Right cardiac atrium (tissue), 5 donors: ENCODE results near the gene CBLIF. TPM values are rescaled to one million over a fixed set of nuclear protein-coding genes. Genes with fewer than 3 reads are reported as not detected.
A peak's percentile ranks its signal among the peaks of the same experiment; 100 is the strongest.
"Not testable (repeated sequence)": the region's sequence is repeated elsewhere in the genome, so short reads cannot be mapped to it uniquely, and the experiment has no call there.

Source experiments
- ATAC-seq, 2 donors: fragments of 200-7000 bp; cut with Tn5 transposase; one replicate each; pipeline versions ENCODE4 v1.8.0 to v1.9.1; 2020; ENCODE audit warnings: moderate library complexity in 2 of 2, mild to moderate bottlenecking in 1 of 2
- DNase-seq, 3 donors: peaks; one replicate each; pipeline ENCODE4 v3.0.0-alpha.2; 2020
- H3K27ac ChIP-seq: one replicate; pipeline ENCODE4 v1.5.1; 2013; ENCODE audit warnings: mild to moderate bottlenecking, low read length, control low read depth, moderate library complexity
- H3K27me3 ChIP-seq: one replicate; pipeline ENCODE4 v1.6.1; 2013; ENCODE audit not compliant: control insufficient read depth, insufficient read depth
- H3K4me1 ChIP-seq: one replicate; pipeline ENCODE4 v1.6.1; 2013; ENCODE audit warnings: low read length; ENCODE audit not compliant: control insufficient read depth, insufficient read depth
- H3K4me3 ChIP-seq: one replicate; pipeline ENCODE4 v1.5.1; 2013; ENCODE audit warnings: low read length, control low read depth
- H3K9me3 ChIP-seq: one replicate; pipeline ENCODE4 v1.6.1; 2013; ENCODE audit warnings: low read length; ENCODE audit not compliant: control insufficient read depth
- WGBS: extraction: QIAGEN DNeasy Blood & Tissue Kit; methylation state at CpG from one replicate; pipeline ENCODE4 v1.1.7; 2013; 5-methylcytosine and 5-hydroxymethylcytosine counted together
- intact Hi-C, 4 donors: fragments of 100-400 bp; cut with DNase I; formaldehyde crosslinking; loops; one replicate each; pipeline versions ENCODE4 v1.11.0 to v1.14.0; 2022 to 2023
- long read RNA-seq, 4 donors: library from polyadenylated mRNA; unstranded; transcript quantifications; one replicate each; pipeline ENCODE4 v2.0.0, GENCODE V29; 2020 to 2021
- polyA plus RNA-seq: library from polyadenylated mRNA; stranded (reverse); fragments of 200-250 nt; gene quantifications from one replicate; pipeline ENCODE4 v1.2.3, GENCODE V29; 2013
- total RNA-seq, 4 donors: library from RNA; stranded (reverse); fragmentation: NEBNext Ultra II Directional; extraction: Animal tissue kit (Norgen Biotek cat#: 25700); gene quantifications; one replicate each; pipeline ENCODE4 v1.2.1, GENCODE V29; 2021
- donor health status: healthy with polysubstance abuse.
- donor health status: DM: no; HTN: yes; CAD: no.
- donor health status: DM: no; HTN: no; CAD: no.
- donor health status: DM: no; HTN: yes; CAD: no; lungs with severe emphysema.
- donor health status: DM: yes; HTN: yes; CAD: no.

CBLIF gene
- total RNA-seq, result not detected
- not detected for polyA plus RNA-seq
- long read RNA-seq, donor 1, result 0 reads
- long read RNA-seq, donor 2, result 0 reads
- long read RNA-seq, donor 3, result 0 reads
- long read RNA-seq, donor 4, result 0 reads

DNA sequence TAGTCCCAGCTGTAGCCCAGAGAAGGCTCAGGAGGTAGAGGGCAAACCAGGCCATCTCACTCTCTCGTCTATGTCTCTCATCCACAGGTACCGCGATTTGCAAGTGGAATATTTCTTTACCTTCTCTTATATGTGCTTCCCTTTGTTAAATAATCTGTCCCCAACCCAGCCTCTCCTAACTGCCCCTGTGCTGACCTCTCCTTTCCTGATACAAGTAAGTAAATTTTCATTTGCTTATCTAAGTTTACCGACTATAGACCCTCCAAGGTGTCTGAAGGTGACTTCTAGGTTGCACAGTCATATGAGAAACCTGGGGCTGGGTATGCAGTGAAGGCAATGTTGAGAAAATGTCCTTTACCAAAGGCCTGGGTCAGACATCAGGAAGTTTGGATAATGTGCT, at the start of gene CBLIF:
Gene CBLIF (minus strand): TSS at position 101 of the 400 bp plus-strand sequence. CDS start 46 bp downstream, at position 55.
- DNase-seq (no peak), ATAC-seq (no peak)
- no peaks in the 10 kb centered on the region for H3K27me3 ChIP-seq
- no peaks in the 10 kb centered on the region for H3K9me3 ChIP-seq
- H3K27ac ChIP-seq, result no peak within 1 kb of the TSS
- 77% methylated on average over 4 of the region's 4 CpGs for WGBS
- intact Hi-C loops, result no loop called here
- H3K4me3 ChIP-seq, result no peak within 1 kb of the TSS
- no peaks in the 10 kb centered on the region for H3K4me1 ChIP-seq

DNA sequence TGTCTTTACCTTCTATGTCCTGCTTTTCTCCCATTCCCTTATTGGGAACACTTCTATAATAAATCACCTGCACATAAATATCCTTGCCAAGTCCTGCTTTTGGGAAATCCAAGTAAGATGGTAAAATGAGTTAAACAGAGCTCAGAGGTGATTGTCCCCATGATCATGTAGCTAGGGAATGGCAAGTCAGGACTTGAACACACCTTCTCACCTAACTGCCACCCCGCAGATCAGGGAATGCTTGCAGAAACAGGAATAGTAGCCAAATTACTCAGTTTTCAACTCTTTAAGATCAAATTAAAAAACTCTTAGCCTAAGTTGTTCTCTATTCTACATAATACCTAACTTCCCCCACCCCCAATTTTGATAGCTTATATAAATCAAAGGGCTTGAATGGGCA, 49.3 kb upstream of the CBLIF start:
- WGBS, result 93% methylated on average over 1 of the region's 1 CpG
- H3K4me3 ChIP-seq, result no peak overlapping the region
- H3K27ac ChIP-seq, result no peak overlapping the region
- DNase-seq (no peak), ATAC-seq (no peak)
- intact Hi-C loops, result no loop called here
- no peaks in the 10 kb centered on the region for H3K9me3 ChIP-seq
- H3K4me1 ChIP-seq, result no peaks in the 10 kb centered on the region
- H3K27me3 ChIP-seq, result no peaks in the 10 kb centered on the region

DNA sequence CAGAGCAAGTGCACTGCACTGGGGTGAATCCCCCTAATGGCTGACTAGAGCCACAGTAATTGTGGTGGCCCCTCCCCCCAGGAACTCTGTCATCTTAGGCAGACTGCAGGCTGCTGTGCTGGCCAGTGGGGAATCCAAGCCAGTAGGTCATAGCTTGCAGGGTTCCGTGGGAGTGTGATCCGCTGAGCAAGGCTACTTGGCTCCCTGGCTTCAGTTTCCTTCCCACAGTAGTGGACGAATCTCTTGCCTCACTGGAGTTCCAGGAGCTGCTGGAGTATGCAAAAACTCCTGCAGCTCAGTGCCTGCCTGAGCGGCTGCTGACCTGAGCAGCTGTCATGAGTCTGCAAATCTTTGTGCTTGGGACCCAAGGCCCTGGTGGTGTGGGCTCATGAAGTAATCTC, 46.5 kb upstream of the CBLIF start:
- Histone ChIP-seq H3K9me3 (no peaks in the 10 kb centered on the region), H3K4me1 (no peaks in the 10 kb centered on the region), H3K27ac (no peak overlapping the region), H3K4me3 (no peak overlapping the region), H3K27me3 (no peaks in the 10 kb centered on the region)
- 31% methylated on average over 4 of the region's 4 CpGs for WGBS
- DNase-seq, result peak in 1 of 3 donors; percentile 30
- no peak for ATAC-seq
- intact Hi-C loops, result no loop called here

DNA sequence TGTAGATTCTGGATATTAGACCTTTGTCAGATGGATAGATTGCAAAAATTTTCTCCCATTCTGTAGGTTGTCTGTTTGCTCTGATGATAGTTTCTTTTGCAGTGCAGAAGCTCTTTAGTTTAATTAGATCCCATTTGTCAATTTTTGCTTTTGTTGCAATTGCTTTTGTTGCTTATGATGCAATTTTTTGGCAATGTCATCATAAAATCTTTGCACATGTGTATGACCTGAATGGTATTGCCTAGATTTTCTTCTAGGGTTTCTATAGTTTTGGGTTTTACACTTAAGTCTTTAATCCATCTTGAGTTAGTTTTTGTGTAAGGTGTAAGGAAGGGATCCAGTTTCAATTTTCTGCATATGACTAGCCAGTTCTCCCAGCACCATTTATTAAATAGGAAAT, 41.9 kb upstream of the CBLIF start:
- H3K27ac ChIP-seq, ATAC-seq, H3K27me3 ChIP-seq, H3K4me3 ChIP-seq, DNase-seq, H3K4me1 ChIP-seq, intact Hi-C loops, H3K9me3 ChIP-seq: not testable (repeated sequence)

DNA sequence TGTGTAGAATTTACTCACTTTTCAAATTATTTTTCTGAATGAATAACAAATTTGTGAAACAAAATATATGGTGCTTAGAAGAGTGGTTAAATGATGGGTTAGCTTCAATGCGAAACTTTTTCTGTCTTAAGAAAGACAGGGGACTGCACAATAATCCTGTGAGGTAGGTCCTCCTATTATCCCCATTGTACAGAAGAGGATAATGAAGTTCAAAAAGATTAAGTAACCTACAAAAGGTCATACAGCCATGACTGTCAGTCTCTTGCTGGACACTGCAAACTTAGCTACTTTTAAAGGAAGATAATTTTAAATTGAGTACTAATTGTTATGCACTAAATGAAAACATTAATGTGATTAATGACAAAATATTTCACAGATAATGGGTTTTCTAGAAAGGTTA, 38.3 kb upstream of the CBLIF start:
- intact Hi-C loops, result no loop called here
- no peak overlapping the region for H3K4me3 ChIP-seq
- DNase-seq (no peak), ATAC-seq (no peak)
- 92% methylated on average over 1 of the region's 1 CpG for WGBS
- no peaks in the 10 kb centered on the region for H3K4me1 ChIP-seq
- no peaks in the 10 kb centered on the region for H3K9me3 ChIP-seq
- no peak overlapping the region for H3K27ac ChIP-seq
- H3K27me3 ChIP-seq, result no peaks in the 10 kb centered on the region

DNA sequence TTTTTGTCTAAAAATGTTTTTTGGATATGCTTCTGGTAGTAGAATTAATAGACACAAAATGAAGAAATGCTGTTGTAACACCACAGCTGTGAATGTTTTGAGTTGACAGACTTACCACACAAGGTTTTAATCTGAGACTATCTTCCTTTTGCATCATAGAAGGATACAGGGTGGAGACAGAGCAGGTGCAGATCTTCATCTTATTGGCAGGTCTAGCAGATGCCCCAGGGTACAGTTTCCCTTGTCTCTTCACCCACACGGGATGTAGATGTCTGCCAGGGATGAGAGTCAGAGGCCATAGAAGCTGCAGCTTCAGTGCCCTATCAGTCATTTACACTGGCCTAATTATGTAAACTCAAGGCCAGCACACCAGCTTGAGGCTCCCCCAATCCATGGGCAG, 34.3 kb upstream of the CBLIF start:
- no peak overlapping the region for H3K27ac ChIP-seq
- H3K27me3 ChIP-seq, result no peaks in the 10 kb centered on the region
- 63% methylated on average over 1 of the region's 1 CpG for WGBS
- no peaks in the 10 kb centered on the region for H3K9me3 ChIP-seq
- no peak for ATAC-seq
- no peak overlapping the region for H3K4me3 ChIP-seq
- intact Hi-C loops, result no loop called here
- DNase-seq, result no peak
- no peaks in the 10 kb centered on the region for H3K4me1 ChIP-seq

DNA sequence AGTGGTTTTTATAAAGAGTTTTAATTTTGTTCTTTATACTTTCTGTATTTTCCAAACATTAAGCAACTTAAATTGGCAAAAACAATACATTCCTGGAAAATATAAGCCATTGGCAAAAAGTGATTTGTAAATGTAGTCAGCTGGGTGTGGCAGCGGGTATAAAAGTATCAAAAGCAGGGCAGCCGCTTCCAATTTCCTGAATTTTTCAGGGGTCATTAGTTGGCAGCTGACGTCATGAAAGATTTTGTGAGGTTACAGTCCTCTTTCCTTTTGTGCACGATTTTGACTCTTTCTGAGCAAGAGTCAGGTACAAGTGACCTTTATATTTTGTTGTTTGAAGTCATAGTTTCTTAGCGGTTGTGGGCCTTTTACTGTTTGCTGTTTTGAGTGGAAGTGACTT, 33.3 kb upstream of the CBLIF start, which contains the start of gene OOSP3:
Gene OOSP3 (plus strand): TSS at position 208 of the 400 bp plus-strand sequence. CDS start 27 bp downstream, at position 235.
- WGBS, result 76% methylated on average over 5 of the region's 5 CpGs
- Histone ChIP-seq H3K4me3 (no peak within 1 kb of the TSS), H3K9me3 (no peaks in the 10 kb centered on the region), H3K27ac (no peak within 1 kb of the TSS), H3K27me3 (no peaks in the 10 kb centered on the region), H3K4me1 (no peaks in the 10 kb centered on the region)
- DNase-seq, result no peak
- intact Hi-C loops, result no loop called here
- no peak for ATAC-seq

DNA sequence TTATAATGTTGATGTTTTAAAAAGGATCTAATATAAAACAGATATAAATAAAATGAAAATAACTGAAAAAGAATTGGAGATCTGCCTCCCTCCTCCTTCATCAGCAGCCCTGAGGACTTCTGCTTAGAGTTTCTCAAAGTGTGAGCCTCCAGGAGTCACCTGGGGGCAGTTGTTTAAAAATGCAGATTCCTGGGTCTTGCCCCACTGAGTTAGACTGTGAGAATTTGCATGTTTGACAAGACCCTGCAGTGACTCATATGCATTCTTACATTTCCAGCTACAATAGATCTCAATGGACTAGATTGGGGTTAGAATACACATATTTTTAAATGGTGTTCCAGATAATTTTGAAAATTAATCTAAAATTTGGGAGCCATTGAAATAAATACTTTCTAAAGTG, 32.5 kb upstream of the CBLIF start:
- H3K4me3 ChIP-seq, result no peak overlapping the region
- H3K27ac ChIP-seq, result no peak overlapping the region
- intact Hi-C loops, result no loop called here
- H3K9me3 ChIP-seq, result no peaks in the 10 kb centered on the region
- H3K27me3 ChIP-seq, result no peaks in the 10 kb centered on the region
- ATAC-seq (no peak), DNase-seq (no peak)
- H3K4me1 ChIP-seq, result no peaks in the 10 kb centered on the region

DNA sequence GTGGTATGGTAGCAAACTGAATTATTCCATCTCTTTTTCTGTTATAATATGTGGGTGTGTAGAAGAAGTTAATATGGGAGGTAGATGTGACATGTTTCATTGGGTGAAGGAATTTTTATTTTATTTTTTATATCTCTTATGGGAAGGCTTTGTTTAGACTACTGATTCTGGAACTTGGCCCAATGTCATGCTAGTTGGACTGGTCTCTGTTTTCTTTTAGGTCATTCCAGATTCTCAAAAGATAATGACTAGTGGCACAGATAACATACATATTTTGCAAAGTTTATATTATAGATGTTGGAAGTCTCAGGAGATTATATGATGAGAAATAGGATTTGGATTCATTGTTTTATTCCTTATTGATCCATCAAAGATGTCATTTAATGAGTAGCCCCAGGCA, 32.0 kb upstream of the CBLIF start:
- H3K27ac ChIP-seq, result no peak overlapping the region
- no peaks in the 10 kb centered on the region for H3K9me3 ChIP-seq
- intact Hi-C loops, result no loop called here
- no peak overlapping the region for H3K4me3 ChIP-seq
- no peaks in the 10 kb centered on the region for H3K27me3 ChIP-seq
- no peaks in the 10 kb centered on the region for H3K4me1 ChIP-seq
- no peak for DNase-seq
- ATAC-seq, result no peak

DNA sequence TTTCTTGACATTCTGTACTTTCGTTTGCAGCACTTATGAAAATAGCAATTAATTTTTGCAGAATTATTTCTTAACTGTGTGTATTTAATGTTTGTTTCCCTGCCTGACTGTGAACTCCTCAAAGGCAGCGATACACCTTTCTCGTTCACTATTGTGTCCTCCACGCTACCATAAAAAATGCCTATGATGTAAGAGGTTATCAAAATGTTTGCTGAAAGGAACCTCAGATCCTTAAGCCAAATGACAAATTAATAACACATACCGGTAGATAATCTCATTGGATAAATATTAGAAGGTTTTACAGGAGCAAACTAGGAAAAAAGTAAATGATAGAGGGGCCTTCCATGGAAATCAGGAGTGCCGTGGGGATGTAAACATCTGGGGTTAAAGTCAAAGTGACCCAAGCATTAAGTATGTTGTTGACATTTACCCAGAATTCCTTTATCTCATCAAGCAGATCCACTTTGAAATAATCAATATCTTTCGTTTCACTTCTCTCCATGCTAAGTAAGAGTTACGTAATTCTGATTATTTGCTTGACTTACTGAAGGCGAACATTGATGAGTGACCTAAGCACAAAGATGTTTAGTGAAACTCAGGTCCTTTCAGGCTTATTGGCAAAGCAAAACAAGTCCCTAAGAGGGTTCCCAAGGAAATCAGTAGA, 30.7 kb upstream of the CBLIF start:
- Histone ChIP-seq H3K4me1 (no peaks in the 10 kb centered on the region), H3K9me3 (no peaks in the 10 kb centered on the region), H3K4me3 (no peak overlapping the region), H3K27ac (no peak overlapping the region), H3K27me3 (no peaks in the 10 kb centered on the region)
- WGBS, result 85% methylated on average over 9 of the region's 9 CpGs
- intact Hi-C loops, result no loop called here
- ATAC-seq (no peak), DNase-seq (no peak)

DNA sequence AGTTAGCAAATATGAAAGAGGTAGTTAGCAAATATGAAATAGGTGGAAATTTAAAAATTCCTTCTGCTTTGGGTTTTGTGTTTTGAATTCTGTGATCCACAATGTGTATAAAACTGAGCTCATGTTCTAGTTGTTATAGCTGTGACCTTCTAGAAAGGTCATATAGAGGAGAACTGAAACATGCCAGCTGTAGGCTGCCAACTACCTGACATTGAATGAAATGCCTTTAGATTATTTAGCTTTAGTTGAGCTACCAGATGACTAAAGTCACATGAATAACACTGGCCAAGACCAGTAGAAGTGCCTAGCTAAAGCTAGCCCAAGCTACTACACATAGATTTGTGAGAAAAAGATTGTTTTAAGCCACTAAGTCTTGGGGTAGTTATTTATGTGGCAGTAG, 26.8 kb upstream of the CBLIF start:
- H3K27ac ChIP-seq, result no peak overlapping the region
- no peaks in the 10 kb centered on the region for H3K9me3 ChIP-seq
- no peak overlapping the region for H3K4me3 ChIP-seq
- intact Hi-C loops, result no loop called here
- DNase-seq, result no peak
- H3K4me1 ChIP-seq, result no peaks in the 10 kb centered on the region
- ATAC-seq, result no peak
- no peaks in the 10 kb centered on the region for H3K27me3 ChIP-seq

DNA sequence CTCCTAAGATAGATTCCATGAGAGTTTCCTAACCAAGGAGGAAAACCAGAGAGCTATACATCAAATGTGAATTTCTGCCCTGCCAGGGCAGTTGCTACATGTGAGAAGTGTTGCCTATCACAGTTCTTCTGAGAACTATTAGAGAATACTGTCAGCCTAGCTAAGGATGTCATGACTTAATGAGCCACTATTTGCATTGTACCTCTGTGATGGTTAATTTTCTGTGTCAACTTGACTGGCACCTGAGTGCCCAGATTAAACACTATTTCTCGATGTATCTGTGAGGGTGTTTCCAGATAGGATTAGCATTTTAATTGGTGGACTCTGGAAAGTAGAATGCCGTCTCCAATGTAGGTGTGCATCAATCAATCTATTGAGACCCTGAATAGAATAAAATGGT, 22.6 kb upstream of the CBLIF start:
- no peaks in the 10 kb centered on the region for H3K27me3 ChIP-seq
- H3K27ac ChIP-seq, result no peak overlapping the region
- ATAC-seq (no peak), DNase-seq (no peak)
- 86% methylated on average over 2 of the region's 2 CpGs for WGBS
- no peaks in the 10 kb centered on the region for H3K9me3 ChIP-seq
- H3K4me3 ChIP-seq, result no peak overlapping the region
- intact Hi-C loops, result no loop called here
- no peaks in the 10 kb centered on the region for H3K4me1 ChIP-seq
